HG02588 (cell line): ENCODE measurements around the gene CNEP1R1.
"Not testable (repeated sequence)": the region's sequence is repeated elsewhere in the genome, so short reads cannot be mapped to it uniquely, and the experiment has no call there.

Source experiments
- ATAC-seq: cut with Tn5 transposase; IDR thresholded peaks from one replicate; pipeline ENCODE4 v1.9.1; 2021; ENCODE audit warnings: mild to moderate bottlenecking, moderate library complexity; ENCODE audit not compliant: unreplicated experiment

Gene CNEP1R1

GRCh38 chr16:50024684-50025536, at the start of gene CNEP1R1:
Gene CNEP1R1, plus strand, starts transcription at chr16:50025225. Its CDS starts 91 bp downstream, at chr16:50025316.
- peak; percentile 99 for ATAC-seq

DNA sequence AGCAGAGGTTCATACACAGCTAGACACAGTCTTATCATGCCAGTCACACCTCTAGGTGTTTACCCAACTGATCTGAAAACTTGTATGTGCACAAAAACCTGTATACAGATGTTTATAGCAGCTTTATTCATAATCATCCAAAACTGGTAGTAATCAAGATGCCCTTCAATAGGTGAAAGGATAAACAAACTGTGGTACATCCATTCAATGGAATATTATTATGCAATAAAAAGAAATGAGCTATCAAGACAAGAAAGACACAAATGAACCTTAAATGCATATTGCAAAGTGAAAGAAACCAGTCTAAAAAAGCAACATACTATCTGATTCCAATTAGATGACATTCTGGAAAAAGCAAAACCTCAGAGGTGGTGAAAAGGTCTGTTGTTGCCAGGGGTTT, 47.6 kb upstream of the CNEP1R1 start:
- ATAC-seq: no peak

DNA sequence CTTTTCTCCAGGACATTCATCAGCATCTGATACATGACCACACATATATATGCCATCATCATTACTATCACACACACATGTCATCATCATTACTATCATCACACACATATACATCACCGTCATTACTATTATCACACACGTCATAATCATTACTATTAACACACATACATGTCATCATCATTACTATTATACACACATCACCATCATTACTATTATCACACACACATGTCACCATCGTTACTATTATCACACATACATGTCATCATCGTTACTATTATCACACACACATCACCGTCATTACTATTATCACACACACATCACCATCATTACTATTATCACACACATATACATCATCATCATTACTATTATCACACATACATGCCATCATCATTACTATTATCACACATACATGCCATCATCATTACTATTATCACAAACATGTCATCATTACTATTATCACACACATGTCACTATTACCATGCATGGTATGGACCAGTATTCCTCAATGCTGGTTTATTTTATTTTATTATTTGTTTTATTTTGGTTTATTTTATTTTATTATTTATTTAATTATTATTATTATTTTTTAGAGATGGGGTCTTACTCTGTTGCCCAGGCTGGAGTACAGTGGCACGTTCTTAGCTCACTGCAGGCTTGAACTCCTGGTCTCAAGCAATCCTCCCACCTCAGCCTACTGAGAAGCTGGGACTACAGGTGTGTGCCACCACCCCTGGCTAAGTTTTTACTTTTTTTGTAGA, 46.3 kb upstream of the CNEP1R1 start:
- no peak for ATAC-seq

- no peak for ATAC-seq
These were observed 44.9 kb upstream of the CNEP1R1 start for GRCh38 chr16:49980166-49980565.

GRCh38 chr16:49986351-49987124, 38.5 kb upstream of the CNEP1R1 start:
- ATAC-seq: no peak

- no peak for ATAC-seq
These were observed 37.6 kb upstream of the CNEP1R1 start for GRCh38 chr16:49987381-49987780.

- no peak for ATAC-seq
These were observed 32.2 kb upstream of the CNEP1R1 start for GRCh38 chr16:49992825-49993224.

GRCh38 chr16:49993579-49993978, 31.4 kb upstream of the CNEP1R1 start:
- no peak for ATAC-seq

GRCh38 chr16:49994006-49994405, 31.0 kb upstream of the CNEP1R1 start:
- ATAC-seq: no peak

- no peak for ATAC-seq
These were observed 29.3 kb upstream of the CNEP1R1 start for GRCh38 chr16:49995720-49996119.

- no peak for ATAC-seq
These were observed 27.2 kb upstream of the CNEP1R1 start for GRCh38 chr16:49997721-49998251.

DNA sequence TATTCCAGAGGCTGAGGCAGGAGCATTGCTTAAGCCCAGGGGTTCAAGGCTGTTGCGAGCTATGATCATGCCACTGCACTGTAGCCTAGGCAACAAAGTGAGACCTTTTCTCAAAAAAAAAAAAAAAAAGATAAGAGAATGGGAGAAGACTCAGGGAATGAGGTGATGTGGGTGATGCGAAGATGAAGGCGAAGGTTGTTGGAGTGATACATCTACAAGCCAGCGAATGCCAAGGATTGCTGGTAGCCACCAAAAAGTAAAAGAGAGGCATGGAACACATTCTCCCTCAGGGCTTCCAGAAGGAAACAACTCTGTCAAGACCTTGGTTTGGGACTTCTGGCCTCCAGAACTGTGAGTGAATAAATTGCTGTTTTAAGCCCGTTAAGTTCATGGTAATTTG, 26.0 kb upstream of the CNEP1R1 start:
- ATAC-seq: no peak

DNA sequence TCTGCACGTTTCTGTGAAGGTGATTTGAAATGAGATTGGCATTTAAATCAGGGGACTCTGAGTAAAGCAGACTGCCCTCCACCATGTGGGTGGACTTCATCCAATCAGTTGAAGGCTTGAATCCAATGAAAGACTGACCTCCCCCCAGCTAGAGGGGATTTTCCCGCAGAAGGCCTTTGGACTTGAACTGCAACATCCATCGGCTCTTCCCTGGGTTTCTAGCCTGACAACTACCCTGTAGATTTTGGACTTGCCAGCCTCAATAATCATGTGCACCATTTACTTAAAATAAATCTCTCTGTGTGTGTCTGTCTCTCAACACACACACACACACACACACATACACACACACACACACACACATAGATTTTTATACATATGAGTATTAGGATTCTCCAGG, 23.9 kb upstream of the CNEP1R1 start:
- ATAC-seq: no peak

DNA sequence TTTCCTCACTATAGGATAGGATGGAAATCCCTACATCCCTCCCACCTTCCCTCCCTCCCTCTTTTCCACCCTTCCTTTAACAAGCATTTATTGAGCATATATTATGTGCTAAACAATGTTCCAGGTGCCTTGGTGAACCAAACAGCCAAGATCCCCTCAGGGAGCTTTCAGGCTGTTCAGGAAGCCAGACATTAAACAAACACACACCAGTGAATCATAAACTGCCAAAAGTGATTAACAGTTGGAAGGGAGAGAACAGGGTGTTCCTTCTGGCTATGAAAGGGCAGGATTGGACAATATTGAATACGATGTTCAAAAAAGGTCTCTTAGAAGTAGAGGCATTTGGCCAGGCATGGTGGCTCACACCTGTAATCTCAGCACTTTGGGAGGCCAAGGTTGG, 22.8 kb upstream of the CNEP1R1 start:
- no peak for ATAC-seq

- ATAC-seq: no peak
These were observed 20.8 kb upstream of the CNEP1R1 start for GRCh38 chr16:50004239-50004638.

- no peak for ATAC-seq
These were observed 18.1 kb upstream of the CNEP1R1 start for GRCh38 chr16:50006964-50007363.

DNA sequence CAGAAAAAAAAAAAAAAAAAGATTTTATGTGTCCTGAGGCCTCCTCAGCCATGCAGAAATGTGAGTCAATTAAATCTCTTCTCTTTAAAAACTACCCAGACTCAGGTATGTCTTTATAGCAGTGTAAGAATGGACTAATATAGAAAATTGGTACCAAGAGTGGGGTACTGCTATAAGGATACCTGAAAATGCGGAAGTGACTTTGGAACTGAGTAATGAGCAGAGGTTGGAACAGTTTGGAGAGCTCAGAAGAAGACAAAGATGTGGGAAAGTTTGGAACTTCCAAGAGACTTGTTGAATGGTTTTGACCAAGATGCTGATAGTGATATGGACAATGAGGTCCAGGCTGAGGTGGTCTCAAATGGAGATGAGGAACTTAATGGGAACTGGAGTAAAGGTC, 17.3 kb upstream of the CNEP1R1 start:
- no peak for ATAC-seq

GRCh38 chr16:50010212-50010611, 14.8 kb upstream of the CNEP1R1 start:
- ATAC-seq: no peak

DNA sequence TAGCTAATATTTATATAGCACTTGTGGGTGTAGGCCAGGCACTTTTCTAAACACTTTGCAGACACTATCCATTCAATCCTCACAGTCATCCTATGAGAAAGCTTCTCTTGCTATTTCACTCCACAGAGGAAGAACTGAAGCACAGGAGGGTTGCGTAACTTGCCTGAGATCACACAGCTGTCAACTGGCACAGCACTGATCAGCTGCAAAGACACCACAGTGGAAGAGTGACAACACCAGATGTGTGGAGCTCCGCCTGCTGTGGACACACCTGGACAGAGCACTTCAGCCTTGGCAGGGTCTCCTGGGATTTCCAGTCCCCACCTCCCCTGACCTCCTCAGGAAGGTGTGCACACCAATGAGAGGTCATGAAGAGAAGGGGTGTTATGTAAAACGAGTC, 13.3 kb upstream of the CNEP1R1 start:
- ATAC-seq: no peak

- no peak for ATAC-seq
These were observed 12.8 kb upstream of the CNEP1R1 start for GRCh38 chr16:50012182-50012581.

DNA sequence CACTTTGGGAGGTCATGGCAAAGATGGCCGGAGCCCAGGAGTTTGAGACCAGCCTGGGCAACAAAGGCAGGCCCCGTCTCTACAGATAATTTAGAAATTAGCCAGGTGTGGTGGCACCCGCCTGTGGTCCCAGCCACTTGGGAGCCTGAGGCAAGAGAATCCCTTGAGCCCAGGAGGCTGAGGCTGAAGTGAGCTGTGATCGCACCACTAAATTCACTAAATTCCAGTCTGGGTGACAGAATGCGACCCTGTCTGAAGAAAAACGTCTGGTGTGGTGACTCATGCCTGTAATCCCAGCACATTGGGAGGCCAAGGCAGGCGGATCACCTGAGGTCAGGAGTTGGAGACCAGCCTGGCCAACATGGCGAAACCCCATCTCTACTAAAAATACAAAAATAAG, 10.8 kb upstream of the CNEP1R1 start:
- ATAC-seq: not testable (repeated sequence)
